ENCODE data around the gene PRR11.

GRCh38 chr17:59219992-59220327 is 64.4 kb downstream of the PRR11 start:
- TF ChIP-seq CTCF (conservative IDR thresholded peaks at IDR 0.05) (no peak), ZFX (IDR thresholded peaks at IDR 0.05) (no peak)

All from C4-2B (cell line).